Articular chondrocyte of knee joint (primary cell): ENCODE data around the gene HPCAL4. TPM values are rescaled to one million over a fixed set of nuclear protein-coding genes. Genes with fewer than 3 reads are reported as not detected.

Source experiments
- small RNA-seq: library from RNA; depleted of rRNA; stranded (forward); fragments of <200 nt; gene quantifications from one replicate; pipeline ENCODE3, GENCODE V24; 2012
- total RNA-seq: library from RNA; depleted of rRNA; stranded (reverse); fragments of >200 nt; gene quantifications from 2 replicates; pipeline ENCODE4 v1.2.3, GENCODE V29; 2012

The HPCAL4 gene
- not detected in 2 replicates for total RNA-seq

DNA sequence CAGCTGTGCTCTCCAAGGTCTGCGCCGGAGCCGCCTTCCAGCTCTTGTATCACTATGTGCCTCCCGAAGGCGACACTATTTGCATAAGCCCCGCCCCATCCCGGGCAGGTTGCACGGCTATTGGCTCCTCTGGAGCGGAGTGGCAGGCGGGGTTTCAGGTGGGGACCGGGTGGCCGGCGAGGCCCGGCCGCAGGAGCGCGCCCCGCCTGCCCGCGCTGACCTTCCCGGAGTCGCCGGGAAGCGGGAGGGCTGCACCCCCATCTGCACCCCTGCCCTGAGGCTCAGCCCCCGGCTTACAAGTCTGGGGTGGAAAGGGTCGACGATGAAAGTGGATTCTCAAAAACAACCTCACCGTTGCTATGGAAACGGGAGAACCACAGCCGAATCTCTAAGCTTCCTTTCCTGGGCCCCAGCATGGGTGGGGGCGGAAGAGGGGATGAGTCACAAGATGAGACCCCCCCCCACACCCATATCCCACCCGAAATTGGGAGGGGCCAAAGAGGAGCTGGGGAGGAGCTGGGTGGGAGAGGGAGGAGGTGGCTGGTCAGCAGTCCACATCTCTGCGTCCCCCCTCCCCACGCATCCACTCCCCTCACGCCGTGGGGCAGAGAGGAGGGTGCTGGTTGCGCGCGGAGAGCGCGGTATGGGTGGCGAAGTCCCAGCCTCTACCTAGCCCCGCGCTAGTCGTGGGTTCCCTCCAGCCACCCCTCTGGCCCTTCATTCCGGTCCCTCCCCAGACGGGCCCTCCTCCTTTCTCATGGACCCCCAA, at the start of gene HPCAL4:
TSS of gene HPCAL4 (minus strand) at position 51 of the 769 bp plus-strand sequence. CDS start 6,830 bp downstream, outside the sequence.

DNA sequence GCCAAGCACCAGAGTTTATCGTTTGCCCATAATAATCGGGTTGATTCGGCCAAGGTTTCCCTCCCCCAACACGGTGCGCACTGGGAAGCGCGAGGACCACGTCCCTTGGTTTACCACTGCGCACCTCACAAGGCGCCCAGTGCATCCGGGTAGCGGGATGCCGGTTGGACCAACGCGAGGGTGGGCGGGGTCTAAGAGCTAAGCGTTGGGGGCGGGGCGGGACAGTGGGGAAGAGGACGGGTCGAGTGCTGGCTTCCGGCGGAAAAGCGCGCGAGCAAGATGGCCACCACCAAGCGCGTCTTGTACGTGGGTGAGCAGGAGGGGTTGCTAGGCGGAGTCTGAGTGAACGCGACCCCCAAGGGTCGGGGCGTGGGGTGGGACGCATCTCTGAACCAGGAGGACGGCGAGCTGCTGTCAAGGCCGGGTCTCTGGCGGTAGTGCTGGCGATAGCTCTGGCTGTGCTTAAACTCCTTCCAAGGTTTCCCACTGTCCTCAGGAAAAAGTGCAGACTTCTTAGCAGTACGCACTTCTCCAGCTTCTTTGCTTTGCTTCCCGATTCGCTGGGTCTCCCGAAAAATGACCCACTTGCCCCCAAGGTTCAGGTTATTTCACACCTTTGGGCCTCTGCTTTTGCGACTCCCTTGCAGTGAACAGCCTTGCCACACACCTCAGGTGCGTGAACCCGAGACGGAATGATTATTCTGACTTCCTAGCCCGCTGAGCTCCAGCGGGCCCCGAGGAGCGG, 47.6 kb upstream of the HPCAL4 start, which contains the start of gene PPIE:
TSS of gene PPIE (plus strand) at position 261 of the 745 bp plus-strand sequence. CDS start at position 280, 19 bp downstream.

DNA sequence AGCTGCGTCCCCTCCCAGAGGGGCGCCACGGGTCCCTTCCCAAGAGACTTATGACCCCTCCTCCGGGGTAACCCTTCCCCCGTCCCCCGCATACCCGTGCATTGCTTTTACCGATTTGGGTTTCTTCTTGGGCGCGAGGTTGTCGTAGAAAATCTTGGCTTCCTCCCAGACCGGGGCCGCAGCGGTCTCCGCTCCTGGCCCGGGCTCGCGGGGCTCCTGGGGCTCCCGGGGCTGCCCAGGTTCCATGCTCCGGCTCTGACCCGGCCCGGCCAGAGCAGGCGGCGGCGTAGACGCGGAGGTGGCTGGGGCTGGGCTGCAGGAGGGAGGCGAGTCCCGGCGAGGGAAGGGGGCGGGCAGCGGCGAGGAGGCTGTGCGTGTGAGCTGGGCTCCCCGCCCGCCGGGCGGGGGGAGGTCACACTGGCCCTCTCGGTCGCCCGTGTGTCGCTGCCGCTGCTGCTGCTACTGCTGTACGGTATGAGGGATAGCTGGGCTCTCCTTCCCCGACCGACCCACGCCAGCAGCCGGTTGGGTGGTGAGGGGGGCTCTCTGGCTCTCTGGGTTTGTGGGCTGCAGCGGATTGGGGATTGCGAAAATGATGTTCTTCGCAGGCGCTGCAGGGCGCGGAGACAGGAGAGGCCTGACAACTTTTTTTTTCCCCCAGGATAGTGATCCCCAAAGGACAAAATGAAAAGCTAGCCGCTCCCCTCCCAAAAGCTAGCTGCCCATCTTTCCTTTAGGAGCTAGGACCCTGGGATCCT, 19.3 kb downstream of the HPCAL4 start, which contains the start of gene NT5C1A:
TSS of gene NT5C1A (minus strand) at position 315 of the 758 bp plus-strand sequence. CDS start at position 246, 69 bp downstream.

GRCh38 chr1:39639305-39640130, 51.7 kb downstream of the HPCAL4 start, which contains the start of gene HEYL:
TSS of gene HEYL (minus strand) at chr1:39639643. CDS start at chr1:39639625, 18 bp downstream.

Small RNAs within 50 kb of the gene (small RNA-seq; reads per million reads assigned to genes)
- gene RNU7-121P = not detected

Other genes with a start within 250 kb of the HPCAL4 start
- 0.13 TPM in 1 of 2 replicates, not detected in the other for gene BMP8A, start 199.8 kb downstream of the HPCAL4 start, total RNA-seq
- gene PABPC4, start 114.6 kb downstream of the HPCAL4 start, total RNA-seq = 156 and 172 TPM in 2 replicates
- under 0.01 TPM in 1 of 2 replicates, not detected in the other for gene HEYL, start 51.8 kb downstream of the HPCAL4 start, total RNA-seq
- gene NT5C1A, start 19.3 kb downstream of the HPCAL4 start, total RNA-seq = not detected in 2 replicates
- 33.7 and 33.8 TPM in 2 replicates for gene PPIE, start 47.4 kb upstream of the HPCAL4 start, total RNA-seq
- gene OXCT2, start 79.9 kb upstream of the HPCAL4 start, total RNA-seq = 2.2 and 3.4 TPM in 2 replicates
- under 0.01 TPM in 1 of 2 replicates, not detected in the other for gene BMP8B, start 97.4 kb upstream of the HPCAL4 start, total RNA-seq
- gene TRIT1, start 192.1 kb upstream of the HPCAL4 start, total RNA-seq = 26.5 and 26.9 TPM in 2 replicates
- 0.22 and 0.65 TPM in 2 replicates for gene MYCL, start 210.5 kb upstream of the HPCAL4 start, total RNA-seq